ENCODE measurements around the gene IL1R2. TPM values are rescaled to one million over a fixed set of nuclear protein-coding genes. Genes with fewer than 3 reads are reported as not detected.
A peak's percentile ranks its signal among the peaks of the same experiment; 100 is the strongest.

The IL1R2 gene
- total and polyA plus RNA-seq, 2 of the 13 experiments (the other 11 are each of a cell fraction or from before 2014, with no cell fraction given), result 3.6 to 7.3 TPM

GRCh38 chr2:102065675-102066252, 74.0 kb downstream of the IL1R2 start (continued):
- TF ChIP-seq PHB2 (IDR thresholded peaks at IDR 0.05; ENCODE audit: partially characterized antibody) (no peak), ZNF607 (CRISPR knock-in tag; IDR thresholded peaks at IDR 0.05; ENCODE audit: borderline replicate concordance) (0 out of 2 replicates have a peak, but pooled peaks have one; percentile 24), YEATS4 (CRISPR knock-in tag; IDR thresholded peaks at IDR 0.05; ENCODE audit: borderline replicate concordance) (no peak), JUN (CRISPR knock-in tag; IDR thresholded peaks at IDR 0.05) (peak; percentile 92), REST (IDR thresholded peaks at IDR 0.05; ENCODE audit: borderline replicate concordance in 1 of 2, low read depth in 1 of 2, low read length in 2 of 2) (peak in 1 of 2 experiments; percentile 40; a peak in 1 of 4 replicates), NAIF1 (CRISPR knock-in tag; IDR thresholded peaks at IDR 0.05; ENCODE audit: borderline replicate concordance) (no peak), ISL2 (CRISPR knock-in tag; IDR thresholded peaks at IDR 0.05) (peak; percentile 52; the same call in 1 of the 2 replicates), POLR2AphosphoS2 (IDR thresholded peaks at IDR 0.05; ENCODE audit: low read depth, low read length) (no peak), HOXA7 (CRISPR knock-in tag; IDR thresholded peaks at IDR 0.05) (no peak), CREB1 (IDR thresholded peaks at IDR 0.05) (no peak), CREB1 (CRISPR knock-in tag; IDR thresholded peaks at IDR 0.05) (no peak), MXI1 (IDR thresholded peaks at IDR 0.05; ENCODE audit: borderline replicate concordance, low read depth, low read length) (no peak), HNF1A (IDR thresholded peaks at IDR 0.05; ENCODE audit: low read depth) (peak; percentile 34; the same call in 1 of the 2 replicates), HNF1A (CRISPR knock-in tag; IDR thresholded peaks at IDR 0.05; ENCODE audit: borderline replicate concordance) (peak; percentile 67; the same call in 1 of the 2 replicates), KMT2A (CRISPR knock-in tag; IDR thresholded peaks at IDR 0.05) (no peak)
